H9 (cell line): ENCODE measurements around the gene GLRA1. TPM values are rescaled to one million over a fixed set of nuclear protein-coding genes. Genes with fewer than 3 reads are reported as not detected.

ENCODE experiments used
- DNase-seq: peaks from one replicate; pipeline ENCODE4 v3.0.0-alpha.2; 2017
- H2AFZ ChIP-seq: one replicate; pipeline ENCODE4 v1.6.1; 2013; ENCODE audit warnings: mild to moderate bottlenecking, low read length, control low read depth, moderate library complexity
- H2AK5ac ChIP-seq: 2 replicates; pipeline ENCODE4 v1.6.1; 2013; ENCODE audit warnings: low read length, control low read depth, mixed read lengths; ENCODE audit not compliant: insufficient read length
- H2BK120ac ChIP-seq: one replicate; pipeline ENCODE4 v1.6.1; 2013; ENCODE audit warnings: low read depth, mild to moderate bottlenecking, low read length, control low read depth, inconsistent platforms; ENCODE audit not compliant: poor library complexity, severe bottlenecking
- H2BK12ac ChIP-seq: 2 replicates; pipeline ENCODE4 v1.6.1; 2013; ENCODE audit warnings: low read length, control low read depth, mixed read lengths, low read depth; ENCODE audit not compliant: insufficient read length
- H2BK15ac ChIP-seq: 2 replicates; pipeline ENCODE4 v1.6.1; 2013; ENCODE audit warnings: low read depth, low read length, control low read depth
- H2BK20ac ChIP-seq: one replicate; pipeline ENCODE4 v1.6.1; 2013; ENCODE audit warnings: low read depth, mild to moderate bottlenecking, low read length, control low read depth, inconsistent platforms; ENCODE audit not compliant: poor library complexity, severe bottlenecking
- H2BK5ac ChIP-seq: 2 replicates; pipeline ENCODE4 v1.6.1; 2013; ENCODE audit warnings: low read length, control low read depth, mixed read lengths; ENCODE audit not compliant: insufficient read length
- H3K14ac ChIP-seq: 2 replicates; pipeline ENCODE4 v1.6.1; 2013; ENCODE audit warnings: low read length, control low read depth; ENCODE audit not compliant: insufficient read depth
- H3K18ac ChIP-seq: 2 replicates; pipeline ENCODE4 v1.6.1; 2013; ENCODE audit warnings: low read depth, mild to moderate bottlenecking, mixed read lengths, low read length, control low read depth; ENCODE audit not compliant: insufficient read length
- H3K23ac ChIP-seq: 2 replicates; pipeline ENCODE4 v1.6.1; 2013; ENCODE audit warnings: low read length, control low read depth, mixed read lengths, low read depth; ENCODE audit not compliant: insufficient read length
- H3K23me2 ChIP-seq: 2 replicates; pipeline ENCODE4 v1.6.1; 2013; ENCODE audit warnings: low read depth, mild to moderate bottlenecking, mixed read lengths, low read length, control low read depth; ENCODE audit not compliant: insufficient read length, poor library complexity, severe bottlenecking
- H3K27ac ChIP-seq: 2 replicates; pipeline ENCODE4 v1.5.1; 2013; ENCODE audit warnings: low read length, control low read depth, mixed read lengths, low read depth; ENCODE audit not compliant: insufficient read length
- H3K27me3 ChIP-seq: 2 replicates; pipeline ENCODE4 v1.6.1; 2013; ENCODE audit warnings: low read length, control low read depth, inconsistent platforms; ENCODE audit not compliant: insufficient read depth
- H3K4ac ChIP-seq: 2 replicates; pipeline ENCODE4 v1.6.1; 2013; ENCODE audit warnings: low read depth, mild to moderate bottlenecking, control low read depth, inconsistent platforms, low read length, moderate library complexity
- H3K4me1 ChIP-seq: 2 replicates; pipeline ENCODE4 v1.6.1; 2013; ENCODE audit warnings: low read length, control low read depth, inconsistent platforms; ENCODE audit not compliant: insufficient read depth
- H3K4me2 ChIP-seq: 2 replicates; pipeline ENCODE4 v1.6.1; 2013; ENCODE audit warnings: low read length, control low read depth, mixed read lengths; ENCODE audit not compliant: insufficient read length, insufficient read depth
- H3K56ac ChIP-seq: 2 replicates; pipeline ENCODE4 v1.6.1; 2013; ENCODE audit warnings: low read depth, mild to moderate bottlenecking, mixed read lengths, low read length, control low read depth; ENCODE audit not compliant: insufficient read length
- H3K79me1 ChIP-seq: 2 replicates; pipeline ENCODE4 v1.6.1; 2013; ENCODE audit warnings: low read depth, mild to moderate bottlenecking, moderate library complexity, low read length, control low read depth, inconsistent platforms; ENCODE audit not compliant: insufficient read depth, poor library complexity, severe bottlenecking
- H3K79me2 ChIP-seq: 2 replicates; pipeline ENCODE4 v1.6.1; 2013; ENCODE audit warnings: low read length, control low read depth, inconsistent platforms; ENCODE audit not compliant: insufficient read depth
- H3K9ac ChIP-seq: 2 replicates; pipeline ENCODE4 v1.6.1; 2013; ENCODE audit warnings: low read length, control low read depth, mixed read lengths; ENCODE audit not compliant: insufficient read length; ENCODE audit errors: extremely low read depth
- H3K9me3 ChIP-seq: one replicate; pipeline ENCODE4 v1.6.1; 2013; ENCODE audit warnings: low read depth, low read length, inconsistent platforms; ENCODE audit not compliant: control insufficient read depth
- H3T11ph ChIP-seq: one replicate; pipeline ENCODE4 v1.6.1; 2013; ENCODE audit warnings: mild to moderate bottlenecking, low read length, control low read depth, inconsistent platforms
- H4K20me1 ChIP-seq: one replicate; pipeline ENCODE4 v1.6.1; 2013; ENCODE audit not compliant: control insufficient read depth, insufficient read length, insufficient read depth
- H4K5ac ChIP-seq: 2 replicates; pipeline ENCODE4 v1.6.1; 2013; ENCODE audit warnings: low read depth, mild to moderate bottlenecking, mixed read lengths, low read length, control low read depth; ENCODE audit not compliant: insufficient read length
- H4K8ac ChIP-seq: replicated peaks from 2 replicates; pipeline ENCODE4 v1.6.1; 2013; ENCODE audit warnings: low read length, control low read depth, mixed read lengths, low read depth; ENCODE audit not compliant: insufficient read length
- H4K91ac ChIP-seq: 2 replicates; pipeline ENCODE4 v1.6.1; 2013; ENCODE audit warnings: low read depth, mild to moderate bottlenecking, moderate library complexity, mixed read lengths, low read length, control low read depth; ENCODE audit not compliant: insufficient read length
- H3K27ac Mint-ChIP-seq, 3 experiments: 2 replicates in 2 of 3; 3 replicates in 1 of 3; pipeline ENCODE4 v1.8.0; 2020 to 2021; ENCODE audit warnings: mixed read lengths in 3 of 3, mild to moderate bottlenecking in 1 of 3, moderate library complexity in 1 of 3
- H3K27me3 Mint-ChIP-seq: 2 replicates; pipeline ENCODE4 v1.8.0; 2021; ENCODE audit warnings: low read depth, mild to moderate bottlenecking, moderate library complexity, mixed read lengths
- H3K36me3 Mint-ChIP-seq, 3 experiments: 2 replicates in 2 of 3; 3 replicates in 1 of 3; pipeline ENCODE4 v1.8.0; 2020 to 2021; ENCODE audit warnings: low read depth in 3 of 3, mixed read lengths in 3 of 3; ENCODE audit not compliant: insufficient read depth in 1 of 3
- H3K4me1 Mint-ChIP-seq, 2 experiments: 2 replicates each; pipeline ENCODE4 v1.8.0; 2020; ENCODE audit warnings: mixed read lengths in 2 of 2
- H3K4me3 Mint-ChIP-seq, 2 experiments: 2 replicates in 1 of 2; 3 replicates in 1 of 2; pipeline ENCODE4 v1.8.0; 2020 to 2021; ENCODE audit warnings: mild to moderate bottlenecking in 2 of 2, mixed read lengths in 2 of 2, moderate library complexity in 1 of 2
- H3K9me3 Mint-ChIP-seq, 2 experiments: 2 replicates in 1 of 2; 3 replicates in 1 of 2; pipeline ENCODE4 v1.8.0; 2020; ENCODE audit warnings: mild to moderate bottlenecking in 2 of 2, mixed read lengths in 2 of 2, moderate library complexity in 1 of 2
- CTCF ChIP-seq: fragments of 200-600 bp; sonication (generic); conservative IDR thresholded peaks from 3 replicates; pipeline ENCODE4 v1.8.0; 2021; ENCODE audit warnings: antibody characterized with exemption, mild to moderate bottlenecking
- WGBS: extraction: QIAGEN DNeasy Blood & Tissue Kit; methylation state at CpG from one replicate; pipeline ENCODE4 v1.1.7; 2013; ENCODE audit warnings: missing lambda C conversion rate, low lambda C conversion rate, mixed read lengths; ENCODE audit not compliant: insufficient read length; ENCODE audit errors: extremely low coverage; 5-methylcytosine and 5-hydroxymethylcytosine counted together
- total RNA-seq: library from RNA; stranded (reverse); gene quantifications from 2 replicates; pipeline ENCODE4 v1.2.1, GENCODE V29; 2021

GLRA1 gene
- total RNA-seq, 1 experiment from 2014 or later: not detected

DNA sequence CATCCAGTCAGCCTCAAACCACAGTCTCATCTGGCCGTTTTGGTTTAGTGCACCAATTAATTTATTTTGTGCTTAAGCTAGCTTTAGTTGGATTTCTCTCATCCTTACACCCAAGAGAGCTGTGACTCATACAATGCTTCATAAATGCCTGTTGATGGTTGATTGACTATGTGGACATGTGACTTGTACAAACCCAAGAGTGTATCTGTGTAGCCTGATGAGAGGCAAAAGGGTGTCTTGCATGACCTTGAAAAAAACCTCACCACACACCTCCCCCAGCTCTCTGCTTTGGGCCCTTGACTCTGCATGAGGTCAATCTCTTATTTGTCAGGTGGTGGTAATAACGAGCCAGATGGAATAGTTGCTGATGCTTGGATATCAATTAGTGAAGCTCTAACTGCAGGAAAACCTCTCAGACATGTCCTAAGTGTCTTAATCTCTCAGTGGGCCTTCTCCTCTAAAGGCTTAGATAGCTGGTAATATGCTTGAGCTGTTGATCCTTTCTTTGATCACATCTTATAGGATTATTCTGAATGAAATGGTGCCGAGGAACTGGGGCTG is 10.6 kb upstream of the GLRA1 start:
- Histone ChIP-seq H2BK12ac (no peak overlapping the region), H3K4me2 (no peak overlapping the region), H3K27me3 (no peaks in the 10 kb centered on the region), H3K27ac (no peak overlapping the region), H3K56ac (no peak overlapping the region), H3K4ac (no peak overlapping the region), H4K20me1 (no peaks in the 10 kb centered on the region), H2BK20ac (no peak overlapping the region), H2BK15ac (no peak overlapping the region), H3K9ac (no peak overlapping the region), H3K14ac (no peak overlapping the region), H3K9me3 (no peaks in the 10 kb centered on the region), H3K18ac (no peak overlapping the region), H2BK5ac (no peak overlapping the region), H3T11ph (peak overlapping the region; percentile 26), H3K79me1 (no peaks in the 10 kb centered on the region), H3K23me2 (no peaks in the 10 kb centered on the region), H2BK120ac (no peak overlapping the region), H2AK5ac (no peak overlapping the region), H4K5ac (no peak overlapping the region), H3K4me1 (no peaks in the 10 kb centered on the region), H3K79me2 (no peaks in the 10 kb centered on the region), H4K91ac (no peak overlapping the region), H4K8ac (no peak overlapping the region), H2AFZ (no peak overlapping the region), H3K23ac (no peak overlapping the region)
- Mint-ChIP-seq H3K9me3 (peaks cover 28 to 29% of the 10 kb centered on the region in 2 experiments), H3K27me3 (peaks cover 23% of the 10 kb centered on the region), H3K4me3 (no peak overlapping the region), H3K4me1 (peaks cover under 1% of the 10 kb centered on the region in 2 experiments; a peak in 2 of 4 replicates), H3K27ac (no peak overlapping the region), H3K36me3 (peaks cover 0 to 16% (median 4%) of the 10 kb centered on the region in 3 experiments; a peak in 4 of 7 replicates)
- no peak for DNase-seq
- no CpG with 5 or more reads among the region's 3 CpGs for WGBS
- no peak for TF ChIP-seq CTCF
